Measurements from ENCODE around the gene BATF. TPM values are rescaled to one million over a fixed set of nuclear protein-coding genes. Genes with fewer than 3 reads are reported as not detected.

Gene BATF
- total RNA-seq, 1 donor from 2014 or later, result 0.84 TPM

- DNase-seq (ENCODE audit: missing footprints) (no peak), ATAC-seq (no peak)
- intact Hi-C loops (cut with DNase I), result no loop called here
These were observed 1.5 kb downstream of the BATF start for GRCh38 chr14:75523771-75524171.

DNA sequence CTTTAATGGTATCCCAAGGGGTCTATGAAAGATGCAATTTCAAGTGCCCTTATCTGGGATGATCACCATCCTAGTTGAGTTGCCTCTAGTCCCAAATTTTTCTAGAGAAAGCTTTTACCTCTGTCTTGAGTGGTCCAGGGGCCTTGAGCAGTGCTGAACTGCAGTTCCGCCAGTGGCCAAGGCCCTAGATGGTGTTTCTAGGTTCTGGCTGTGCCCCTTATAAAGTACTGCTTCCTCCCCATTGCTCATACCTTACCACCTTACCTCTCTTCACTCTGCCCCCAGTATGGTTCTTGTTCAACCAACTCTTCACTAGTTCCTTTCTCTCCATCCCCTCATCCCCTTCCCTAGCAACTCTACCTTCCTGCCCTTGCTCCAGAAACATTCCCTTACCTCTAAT, 3.7 kb downstream of the BATF start:
- DNase-seq (ENCODE audit: missing footprints), result no peak
- ATAC-seq, result no peak
- intact Hi-C loops (cut with DNase I), result no loop called here

- intact Hi-C loops (cut with DNase I), result no loop called here
- ATAC-seq, result no peak
- no peak for DNase-seq (ENCODE audit: missing footprints)
These were observed 5.3 kb downstream of the BATF start for GRCh38 chr14:75527449-75528163.

- intact Hi-C loops (cut with DNase I), result no loop called here
- ATAC-seq (peak; percentile 35), DNase-seq (ENCODE audit: missing footprints) (no peak)
These were observed 9.0 kb downstream of the BATF start for GRCh38 chr14:75531256-75531655.

GRCh38 chr14:75531660-75532317, 9.5 kb downstream of the BATF start:
- DNase-seq (ENCODE audit: missing footprints) (no peak), ATAC-seq (no peak)
- intact Hi-C loops (cut with DNase I), result no loop called here

DNA sequence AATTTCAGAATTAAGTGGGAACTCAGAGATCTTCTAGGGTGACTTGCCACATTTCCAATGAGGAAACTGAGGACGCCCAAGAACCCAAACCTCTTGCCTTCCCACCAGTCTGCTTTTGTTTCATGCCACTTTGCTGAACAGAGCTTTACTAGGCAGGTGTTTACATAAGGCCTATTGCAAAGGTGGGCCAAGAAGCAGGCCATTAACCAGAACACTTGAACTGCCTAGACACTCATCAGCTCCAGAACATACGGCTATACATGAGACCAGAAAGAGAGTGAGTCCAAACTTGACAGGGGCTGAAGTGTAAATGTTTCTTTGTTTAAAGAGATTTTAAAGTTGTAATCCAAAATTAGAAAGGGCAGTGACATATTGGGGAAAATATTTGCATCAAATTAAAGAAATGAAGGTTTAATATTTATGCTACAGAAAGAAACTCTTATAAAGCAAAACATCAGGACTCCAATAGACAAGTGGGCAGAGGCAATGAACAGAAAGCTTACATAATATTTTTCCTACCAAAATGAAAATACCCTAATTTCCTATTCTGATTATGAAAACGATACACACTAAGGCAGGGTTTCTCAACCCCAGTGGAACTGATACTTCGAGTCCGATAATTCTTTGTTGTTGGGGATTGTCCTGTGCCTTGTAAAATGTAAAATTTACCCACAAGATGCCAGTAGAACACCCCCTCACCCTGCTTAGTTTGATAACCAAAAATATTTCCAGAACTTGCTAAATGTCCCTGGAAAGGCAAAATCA, 11.7 kb downstream of the BATF start:
- DNase-seq (ENCODE audit: missing footprints) (no peak), ATAC-seq (no peak)
- intact Hi-C loops (cut with DNase I), result no loop called here

- intact Hi-C loops (cut with DNase I), result no loop called here
- ATAC-seq, result peak; percentile 6
- DNase-seq (ENCODE audit: missing footprints), result no peak
These were observed 13.1 kb downstream of the BATF start for GRCh38 chr14:75535164-75535898.

GRCh38 chr14:75537071-75537470, 14.8 kb downstream of the BATF start:
- intact Hi-C loops (cut with DNase I), result no loop called here
- ATAC-seq, result no peak
- DNase-seq (ENCODE audit: missing footprints), result no peak

DNA sequence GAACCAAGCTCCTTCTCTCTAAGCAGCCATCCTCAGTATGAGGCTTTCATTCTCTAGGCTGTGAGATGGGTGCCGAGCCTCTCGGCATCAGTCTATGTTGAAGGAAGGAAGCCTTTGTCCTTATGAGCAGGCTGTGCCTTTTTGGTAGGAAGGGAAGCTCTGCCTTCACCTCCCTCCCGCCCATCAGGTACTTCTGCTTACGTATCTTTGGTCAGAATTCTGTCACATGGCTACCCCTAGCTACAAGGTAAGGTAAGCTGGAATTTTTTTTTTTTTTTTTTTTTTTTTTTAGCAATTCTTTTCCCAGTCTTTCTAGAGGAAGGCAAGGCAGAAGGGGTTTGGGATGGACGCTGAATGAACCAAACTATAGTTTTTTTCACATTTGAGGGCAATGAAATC, 16.9 kb downstream of the BATF start:
- DNase-seq (ENCODE audit: missing footprints) (no peak), ATAC-seq (no peak)
- intact Hi-C loops (cut with DNase I), result no loop called here

GRCh38 chr14:75539561-75540478, 17.6 kb downstream of the BATF start:
- intact Hi-C loops (cut with DNase I), result no loop called here
- ATAC-seq (no peak), DNase-seq (ENCODE audit: missing footprints) (no peak)

- DNase-seq (ENCODE audit: missing footprints) (no peak), ATAC-seq (no peak)
- intact Hi-C loops (cut with DNase I), result no loop called here
These were observed 18.2 kb downstream of the BATF start for GRCh38 chr14:75540479-75540851.

DNA sequence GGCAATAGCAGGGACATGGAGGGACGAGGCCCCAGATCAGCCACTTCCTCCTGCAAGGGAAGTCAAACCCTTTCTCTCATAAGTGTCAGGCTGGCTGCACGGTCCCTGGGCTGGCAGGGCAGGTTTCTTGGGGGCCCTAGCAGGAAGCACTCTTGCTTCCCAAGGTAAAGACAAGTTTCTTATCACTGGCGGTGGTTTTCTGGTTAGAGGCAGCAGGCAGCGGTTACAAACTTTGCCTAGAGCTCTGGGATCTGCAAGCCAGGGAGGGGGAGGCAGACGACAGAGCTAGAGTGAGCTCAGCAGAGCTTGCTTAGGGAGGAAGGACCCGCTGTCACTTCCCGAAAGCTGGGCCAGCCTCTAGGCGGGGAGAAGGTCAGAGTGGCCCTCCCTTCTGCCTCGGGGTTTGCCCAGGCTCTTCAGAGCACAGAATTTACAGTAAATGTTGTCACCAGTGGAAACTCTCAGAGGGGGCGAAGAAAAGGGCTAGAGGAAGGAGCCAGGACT, 20.4 kb downstream of the BATF start:
- DNase-seq (ENCODE audit: missing footprints) (peak; percentile 86), ATAC-seq (peak; percentile 81)
- intact Hi-C loops (cut with DNase I), result no loop called here

- DNase-seq (ENCODE audit: missing footprints), result no peak
- ATAC-seq, result no peak
- intact Hi-C loops (cut with DNase I), result no loop called here
These were observed 21.0 kb downstream of the BATF start for GRCh38 chr14:75543253-75543652.

GRCh38 chr14:75543786-75544185, 21.5 kb downstream of the BATF start:
- ATAC-seq (no peak), DNase-seq (ENCODE audit: missing footprints) (no peak)
- intact Hi-C loops (cut with DNase I), result no loop called here

DNA sequence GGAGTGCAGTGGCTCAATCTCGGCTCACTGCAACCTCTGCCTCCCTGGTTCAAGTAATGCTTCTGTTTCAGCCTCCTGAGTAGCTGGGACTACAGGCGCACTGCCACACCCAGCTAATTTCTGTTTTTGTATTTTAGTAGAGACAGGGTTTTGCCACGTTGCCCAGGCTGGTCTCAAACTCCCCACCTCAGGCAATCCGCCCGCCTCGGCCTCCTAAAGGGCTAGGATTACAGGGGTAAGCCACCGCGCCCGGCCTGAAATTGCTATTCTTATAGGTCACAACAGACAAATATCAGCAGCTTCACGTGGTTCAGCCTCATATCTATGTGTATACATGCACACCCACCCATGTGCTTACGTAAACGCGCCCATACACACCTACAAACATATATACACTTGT, 23.6 kb downstream of the BATF start:
- ATAC-seq, result no peak
- no peak for DNase-seq (ENCODE audit: missing footprints)
- intact Hi-C loops (cut with DNase I), result no loop called here

GRCh38 chr14:75547552-75548250, 25.4 kb downstream of the BATF start:
- ATAC-seq (peak; percentile 62), DNase-seq (ENCODE audit: missing footprints) (no peak)
- intact Hi-C loops (cut with DNase I), result no loop called here

DNA sequence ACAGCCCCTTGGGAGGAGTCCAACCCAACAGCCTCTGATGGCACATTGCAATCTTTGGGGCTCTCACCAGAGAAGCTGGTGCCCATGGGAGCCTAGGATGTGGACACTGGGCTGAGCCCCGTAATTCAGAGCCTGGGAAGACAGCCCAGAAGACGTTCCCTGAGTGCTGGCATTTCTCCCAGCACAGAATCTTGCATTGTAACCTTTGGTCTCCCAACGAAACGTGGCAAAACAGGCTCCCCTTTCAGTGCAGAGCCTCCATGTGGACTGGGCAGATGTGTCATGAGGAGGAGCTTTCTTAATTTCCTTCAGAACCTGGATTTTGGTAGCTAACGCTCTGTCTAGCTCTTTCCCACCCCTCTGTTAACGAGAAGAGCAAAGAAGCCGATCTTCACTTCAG, 26.3 kb downstream of the BATF start:
- no peak for ATAC-seq
- intact Hi-C loops (cut with DNase I), result no loop called here
- DNase-seq (ENCODE audit: missing footprints), result no peak

- ATAC-seq (no peak), DNase-seq (ENCODE audit: missing footprints) (no peak)
- intact Hi-C loops (cut with DNase I), result no loop called here
These were observed 26.9 kb downstream of the BATF start for GRCh38 chr14:75549169-75549568.
